Fibroblast of villous mesenchyme (primary cell): ENCODE measurements around the gene GABRD. TPM values are rescaled to one million over a fixed set of nuclear protein-coding genes. Genes with fewer than 3 reads are reported as not detected.
A peak's percentile ranks its signal among the peaks of the same experiment; 100 is the strongest.

ENCODE experiments used
- DNase-seq: peaks from one replicate; pipeline ENCODE4 v3.0.0-alpha.2; 2010; ENCODE audit warnings: low read depth
- H3K4me3 ChIP-seq: 2 replicates; pipeline ENCODE4 v1.5.1; 2011; ENCODE audit warnings: low read depth, mild to moderate bottlenecking, low read length
- total RNA-seq: library from RNA; depleted of rRNA; stranded (reverse); fragments of >200 nt; gene quantifications from 2 replicates; pipeline ENCODE4 v1.2.3, GENCODE V29; 2012
- TF ChIP-seq, protein P1 (sequence below): IDR thresholded peaks from 2 replicates; pipeline ENCODE4 v1.5.1; 2012; ENCODE audit warnings: low read depth, mild to moderate bottlenecking, low read length; ENCODE audit not compliant: insufficient read depth

Gene GABRD
- total RNA-seq, 1 donor = not detected

DNA sequence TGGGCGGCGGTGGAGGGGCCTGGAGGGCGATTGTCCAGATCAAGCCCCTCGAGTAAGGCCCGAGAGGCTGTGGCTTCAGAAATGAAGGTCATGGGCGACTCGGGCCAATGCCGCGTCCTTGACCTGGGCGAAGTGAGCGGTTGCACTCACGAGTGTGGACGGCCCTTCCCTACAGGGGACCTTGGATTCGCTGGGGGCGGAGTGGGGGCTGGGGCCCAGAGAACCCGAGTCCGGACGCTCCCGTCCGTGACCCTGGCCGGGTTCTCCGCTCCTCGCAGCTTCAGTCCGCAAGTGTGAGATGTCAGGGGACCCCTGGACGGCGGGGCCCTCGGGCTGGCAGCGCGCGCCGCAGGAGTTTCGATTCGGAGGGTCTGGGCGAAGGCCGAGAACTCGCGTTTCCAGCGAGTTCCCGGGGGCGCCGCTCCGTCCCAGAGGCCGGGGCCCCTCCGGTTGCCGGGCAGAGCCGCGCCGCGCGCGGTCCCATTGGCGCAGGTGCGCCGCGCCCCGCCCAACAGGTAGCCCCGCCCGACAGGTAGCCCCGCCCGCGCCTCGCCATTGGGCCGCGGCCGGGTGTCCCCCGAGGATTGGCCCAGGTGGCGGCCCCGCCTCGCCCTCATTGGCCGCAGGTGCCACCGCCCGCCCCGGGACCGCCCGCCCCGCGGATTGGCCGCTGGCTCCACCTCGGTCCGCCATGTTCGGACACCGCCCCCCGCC lies 30.7 kb downstream of the GABRD start, which contains the start of gene PRKCZ:
Gene PRKCZ (plus strand): TSS at position 694 of the 714 bp plus-strand sequence. CDS start 220 bp downstream, outside the sequence.
- peak; percentile 46 for DNase-seq
- H3K4me3 ChIP-seq = peak within 1 kb of the TSS; percentile 59
- TF ChIP-seq, protein P1, sequence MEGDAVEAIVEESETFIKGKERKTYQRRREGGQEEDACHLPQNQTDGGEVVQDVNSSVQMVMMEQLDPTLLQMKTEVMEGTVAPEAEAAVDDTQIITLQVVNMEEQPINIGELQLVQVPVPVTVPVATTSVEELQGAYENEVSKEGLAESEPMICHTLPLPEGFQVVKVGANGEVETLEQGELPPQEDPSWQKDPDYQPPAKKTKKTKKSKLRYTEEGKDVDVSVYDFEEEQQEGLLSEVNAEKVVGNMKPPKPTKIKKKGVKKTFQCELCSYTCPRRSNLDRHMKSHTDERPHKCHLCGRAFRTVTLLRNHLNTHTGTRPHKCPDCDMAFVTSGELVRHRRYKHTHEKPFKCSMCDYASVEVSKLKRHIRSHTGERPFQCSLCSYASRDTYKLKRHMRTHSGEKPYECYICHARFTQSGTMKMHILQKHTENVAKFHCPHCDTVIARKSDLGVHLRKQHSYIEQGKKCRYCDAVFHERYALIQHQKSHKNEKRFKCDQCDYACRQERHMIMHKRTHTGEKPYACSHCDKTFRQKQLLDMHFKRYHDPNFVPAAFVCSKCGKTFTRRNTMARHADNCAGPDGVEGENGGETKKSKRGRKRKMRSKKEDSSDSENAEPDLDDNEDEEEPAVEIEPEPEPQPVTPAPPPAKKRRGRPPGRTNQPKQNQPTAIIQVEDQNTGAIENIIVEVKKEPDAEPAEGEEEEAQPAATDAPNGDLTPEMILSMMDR = no peak

DNA sequence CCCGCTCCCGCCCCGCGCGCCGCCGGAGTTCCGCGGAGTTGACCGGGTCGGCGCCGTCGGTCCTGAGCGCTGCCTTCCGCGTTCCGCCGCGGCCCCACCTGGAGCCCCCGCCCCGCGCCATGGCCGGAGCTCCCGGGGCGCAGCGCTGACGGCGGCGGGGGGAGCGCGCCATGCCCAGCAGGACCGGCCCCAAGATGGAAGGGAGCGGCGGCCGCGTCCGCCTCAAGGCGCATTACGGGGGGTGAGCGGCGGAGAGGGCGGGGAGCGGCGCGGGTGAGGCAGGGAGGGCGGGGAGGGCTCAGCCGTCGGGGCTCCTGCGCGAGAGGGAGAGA lies 31.3 kb downstream of the GABRD start:
- peak overlapping the region; percentile 42 for H3K4me3 ChIP-seq
- peak; percentile 4 for DNase-seq
- TF ChIP-seq, protein P1 = no peak

DNA sequence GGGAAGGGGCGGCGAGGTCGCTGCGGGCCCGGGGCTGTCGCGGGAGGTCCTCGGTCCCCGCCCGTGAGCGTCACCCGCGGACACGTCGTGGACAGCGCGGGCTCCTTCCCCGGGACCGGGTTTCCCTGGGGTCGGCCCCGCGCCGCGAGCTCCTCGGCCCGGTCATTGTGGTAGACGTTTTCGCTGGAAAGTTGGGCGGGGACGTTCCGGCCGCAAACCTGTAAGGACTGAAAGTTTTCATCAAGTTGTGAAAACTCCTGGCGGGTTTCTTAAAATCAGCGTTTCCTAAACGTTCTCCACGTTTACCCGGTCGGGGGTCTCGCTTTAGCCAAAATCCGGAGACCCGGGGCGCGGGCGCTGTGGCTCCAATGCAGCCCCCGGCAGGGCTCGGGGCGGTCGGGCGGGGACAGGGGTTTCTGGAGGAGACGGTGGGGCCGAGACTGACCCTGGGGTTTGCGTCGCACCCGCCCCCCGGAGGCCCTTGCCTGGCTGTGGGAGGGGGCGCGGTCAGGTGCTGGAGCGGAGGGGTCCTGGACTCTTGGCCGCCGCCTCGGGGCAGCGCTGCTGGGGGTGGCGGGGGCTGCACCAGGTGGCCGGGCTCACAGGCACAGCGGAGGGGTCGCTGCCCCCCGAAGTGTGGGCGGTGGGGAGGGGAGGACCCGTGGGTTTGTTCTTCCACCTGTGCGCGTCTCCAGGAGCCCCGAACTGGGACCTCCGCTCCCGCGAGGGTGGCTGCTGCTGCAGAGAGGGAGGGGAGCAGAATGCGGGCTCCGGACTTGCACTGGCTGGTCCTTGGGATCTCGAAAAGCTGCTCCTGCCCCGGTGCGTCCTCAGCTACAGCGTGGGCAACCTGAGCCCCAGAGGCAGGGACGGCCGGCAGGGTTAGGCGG lies 31.9 kb downstream of the GABRD start:
- TF ChIP-seq, protein P1 = no peak

DNA sequence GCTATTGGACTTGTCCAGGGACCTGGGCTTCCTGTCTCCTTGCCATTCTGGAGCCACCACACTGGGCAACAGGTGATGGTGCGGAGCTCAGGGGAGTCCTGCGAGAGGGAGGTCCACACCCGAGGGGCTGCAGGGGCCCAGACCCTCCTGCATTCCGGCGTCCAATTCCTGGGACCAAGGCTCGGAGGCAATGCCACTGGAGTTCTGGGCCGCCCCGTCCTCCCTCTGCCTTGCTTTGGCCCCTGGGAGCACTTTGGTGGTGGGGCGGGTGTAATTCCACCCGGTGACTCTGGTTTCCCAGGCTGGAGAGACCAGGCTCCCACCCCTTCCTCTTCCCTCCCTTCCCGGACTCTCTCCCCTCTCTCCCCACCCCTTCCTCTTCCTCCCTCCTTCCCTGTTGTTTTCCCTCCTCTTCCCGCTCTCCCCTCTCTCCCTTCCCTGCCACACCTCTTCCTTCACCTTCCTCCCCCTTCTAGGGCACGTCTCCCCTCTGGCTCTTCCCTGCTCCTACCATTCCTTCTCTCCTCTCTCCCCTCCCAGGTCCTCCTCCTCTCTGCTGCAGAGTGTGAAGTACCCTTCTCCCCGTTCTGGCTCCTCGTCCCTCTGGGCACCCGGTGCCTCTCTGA lies 33.0 kb downstream of the GABRD start:
- no peak for DNase-seq
- H3K4me3 ChIP-seq = no peak overlapping the region
- TF ChIP-seq, protein P1 = no peak

More for the DNA sequence above, 31.9 kb downstream of the GABRD start:
- DNase-seq = no peak
- H3K4me3 ChIP-seq = peak overlapping the region; percentile 42

DNA sequence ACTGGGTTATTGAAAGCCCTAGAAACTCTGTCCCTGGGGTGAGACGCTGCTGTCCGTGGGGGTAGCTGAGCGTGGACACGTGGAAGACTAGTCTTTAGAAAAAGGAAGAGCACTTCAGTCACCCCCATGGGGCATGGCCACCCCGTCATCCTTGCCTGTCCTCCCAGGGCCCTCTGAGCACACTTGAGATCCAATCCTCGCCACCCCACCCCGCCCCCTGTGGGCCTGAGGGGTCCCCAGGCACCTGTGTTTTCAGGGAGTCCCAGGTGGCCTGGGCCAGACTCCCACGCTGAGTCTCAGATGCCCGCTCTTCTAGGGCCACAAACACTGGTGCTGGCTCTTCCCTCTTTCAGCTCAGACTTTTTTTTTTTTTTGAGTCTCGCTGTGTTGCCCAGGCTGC lies 33.6 kb downstream of the GABRD start:
- no peak overlapping the region for H3K4me3 ChIP-seq
- DNase-seq = no peak
- TF ChIP-seq, protein P1 = no peak

DNA sequence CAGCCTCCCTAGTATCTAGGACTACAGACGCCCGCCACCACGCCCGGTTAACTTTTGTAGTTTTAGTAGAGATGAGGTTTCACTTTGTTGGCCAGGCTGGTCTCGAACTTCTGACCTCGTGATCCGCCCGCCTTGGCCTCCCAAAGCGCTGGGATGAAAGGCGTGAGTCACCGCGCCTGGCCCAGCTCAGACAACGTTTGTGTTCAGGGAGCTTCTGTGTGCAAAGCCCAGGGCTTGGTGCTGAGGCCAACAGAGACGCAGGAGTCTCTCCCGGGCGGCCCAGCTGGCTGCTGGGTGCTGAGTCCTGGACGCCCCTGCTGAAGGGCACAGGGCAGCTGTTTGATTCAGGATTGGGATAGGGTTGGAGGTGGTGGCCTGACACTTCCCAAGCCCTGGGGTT lies 34.1 kb downstream of the GABRD start:
- no peak for DNase-seq
- TF ChIP-seq, protein P1 = no peak
- H3K4me3 ChIP-seq = no peak overlapping the region
